Caki2 (cell line): ENCODE data around the gene NDFIP1. TPM values are rescaled to one million over a fixed set of nuclear protein-coding genes. Genes with fewer than 3 reads are reported as not detected.
"Not testable (repeated sequence)": the region's sequence is repeated elsewhere in the genome, so short reads cannot be mapped to it uniquely, and the experiment has no call there.

ENCODE experiments used
- DNase-seq: peaks from one replicate; pipeline ENCODE4 v3.0.0-alpha.2; 2015; ENCODE audit warnings: low read depth
- in situ Hi-C: cut with HindIII; loops from 2 replicates; pipeline ENCODE4 v1.10.0; 2016; ENCODE audit warnings: low sequenced_read_pairs, low pct_unique_long_range_greater_than_20kb, mixed read lengths
- total RNA-seq: library from RNA; depleted of rRNA; stranded (reverse); fragments of >200 nt; shearing (Covaris generic); gene quantifications from 2 replicates; pipeline ENCODE4 v1.2.3, GENCODE V29; 2014; ENCODE audit warnings: low replicate concordance

NDFIP1 gene
- total RNA-seq, 1 experiment from 2014 or later = 99.1 TPM

DNA sequence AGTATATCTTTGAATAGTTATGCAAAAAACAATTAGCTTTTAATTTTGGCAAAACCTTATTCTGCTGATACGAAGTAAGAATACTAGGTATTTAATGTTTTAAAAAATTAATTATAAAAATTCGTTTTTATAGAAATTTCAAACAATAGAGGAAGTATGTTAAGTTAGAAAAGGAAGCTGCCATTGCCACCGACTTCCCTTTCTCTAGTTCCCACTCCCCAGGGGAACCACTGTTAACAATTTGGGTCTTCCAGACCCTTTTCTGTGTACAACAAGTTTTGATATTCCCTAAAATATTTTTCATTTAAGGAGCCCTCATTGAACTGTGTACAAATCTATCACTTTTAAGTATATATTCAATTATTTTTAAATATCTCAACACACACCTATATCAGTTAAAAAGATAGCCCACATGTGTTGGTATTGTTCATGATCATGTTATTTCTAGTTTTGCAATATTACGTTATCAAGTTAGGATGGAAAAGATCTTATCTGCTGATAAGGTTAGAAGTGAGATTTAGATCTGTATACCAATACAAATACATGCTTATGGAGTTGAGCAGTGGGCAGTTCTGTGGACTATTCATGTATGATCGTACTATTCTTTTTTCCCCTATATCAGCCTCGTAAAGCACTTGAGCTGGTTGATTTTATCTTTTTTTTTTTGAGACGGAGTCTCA, 25.9 kb downstream of the NDFIP1 start:
- in situ Hi-C loops = loop anchor here (25.0 kb wide), 1 partner anchor 147 kb away; no protein-coding TSS in a partner anchor
- DNase-seq = no peak

DNA sequence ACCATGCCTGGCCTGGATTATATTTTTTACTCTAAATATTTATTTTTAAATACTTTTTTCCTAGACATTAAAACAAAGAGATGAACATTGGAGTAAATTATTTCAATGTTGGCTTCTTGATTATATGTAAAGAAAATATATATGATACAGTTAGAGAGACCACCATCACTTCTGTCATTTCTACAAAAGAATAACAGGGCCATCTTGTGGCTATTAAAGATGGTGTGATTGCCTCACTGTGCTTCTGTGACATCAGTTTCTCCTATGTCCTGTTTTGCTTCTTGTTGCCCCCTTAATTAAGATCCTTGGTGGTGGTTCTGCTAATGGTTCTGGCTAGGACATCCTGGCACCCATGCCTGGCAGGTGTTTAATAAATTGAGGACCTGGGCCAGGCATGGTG, 32.9 kb downstream of the NDFIP1 start:
- DNase-seq = no peak

DNA sequence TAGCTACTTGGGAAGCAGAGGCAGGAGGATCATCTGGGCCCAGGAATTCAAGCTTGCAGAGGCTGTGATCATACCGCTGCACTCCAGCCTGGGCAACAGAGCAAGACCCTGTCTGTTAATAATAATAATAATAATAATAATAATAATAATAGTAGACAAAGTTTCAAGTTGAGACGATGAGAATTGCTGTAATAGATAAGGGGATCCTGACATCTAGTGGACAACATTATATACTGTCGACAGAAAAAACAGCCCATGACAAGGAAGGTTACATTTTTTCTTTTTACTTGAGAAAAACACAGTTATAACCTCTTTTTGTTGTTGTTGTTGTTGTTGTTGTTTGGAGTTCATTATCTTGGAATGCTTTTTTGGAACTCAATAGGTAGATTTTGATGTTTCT, 35.3 kb downstream of the NDFIP1 start:
- in situ Hi-C loops = loop anchor here (25.0 kb wide), 1 partner anchor 157 kb away; no protein-coding TSS in a partner anchor
- DNase-seq = peak; percentile 18

More for the DNA sequence above, 32.9 kb downstream of the NDFIP1 start:
- in situ Hi-C loops = loop anchor here (25.0 kb wide), 1 partner anchor 154 kb away; no protein-coding TSS in a partner anchor

DNA sequence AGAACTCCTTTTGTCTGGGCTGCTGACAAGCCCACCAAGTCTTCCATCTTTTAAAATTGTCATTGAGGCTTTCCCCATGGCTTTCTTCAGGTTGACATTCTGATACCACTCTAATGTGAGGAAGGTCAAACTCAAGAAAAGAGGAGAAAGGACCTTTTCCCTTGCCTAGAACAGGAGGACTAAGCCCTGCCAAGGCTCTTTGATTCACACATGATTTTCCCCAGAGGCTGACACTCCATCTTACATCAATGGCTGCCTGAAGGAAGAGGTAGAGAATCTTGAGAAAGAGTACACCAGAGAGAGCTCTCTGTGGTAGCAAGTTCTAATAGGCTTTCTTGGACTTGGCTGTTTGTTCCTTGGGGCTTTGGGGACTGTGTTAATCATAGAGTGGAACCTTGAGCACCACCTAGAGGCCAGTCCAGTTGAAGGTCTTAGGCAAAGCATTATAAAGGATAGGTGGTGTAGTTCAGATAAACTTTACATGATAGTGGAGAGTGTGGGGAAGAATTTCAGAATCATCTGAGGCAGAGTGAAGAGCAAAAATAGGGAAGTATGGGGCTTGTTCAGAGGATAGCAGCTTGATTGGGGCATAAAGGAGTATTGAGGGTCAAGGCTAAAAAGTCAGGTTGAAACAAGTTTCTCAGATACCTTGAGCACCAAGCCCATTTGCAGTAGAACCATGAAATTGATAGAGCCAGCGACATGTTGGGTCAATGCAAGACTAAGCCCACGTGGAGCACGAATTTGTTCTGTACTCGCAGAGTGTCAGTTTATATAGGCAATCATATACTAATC, 36.7 kb downstream of the NDFIP1 start:
- peak; percentile 52 for DNase-seq
- in situ Hi-C loops = loop anchor here (25.0 kb wide), 1 partner anchor 158 kb away; no protein-coding TSS in a partner anchor

DNA sequence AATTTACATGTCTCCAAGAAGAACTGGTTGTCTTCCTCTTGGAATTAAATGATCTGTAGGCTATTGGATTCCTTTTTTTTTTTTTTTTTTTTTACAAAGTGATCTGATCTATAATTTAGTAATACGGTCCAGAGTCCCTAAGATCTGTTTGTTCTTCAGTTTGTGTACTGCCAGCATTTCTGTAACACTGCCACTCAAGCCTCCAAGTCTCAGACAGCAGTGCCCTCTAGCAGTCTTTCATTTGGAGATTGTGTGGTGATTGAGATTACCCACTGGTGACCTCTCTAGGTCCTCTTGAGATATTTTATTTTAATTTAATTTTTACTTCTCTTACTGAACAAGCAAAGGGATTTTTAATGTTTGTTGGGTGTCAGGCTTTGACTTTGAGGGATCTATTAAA, 40.8 kb downstream of the NDFIP1 start:
- DNase-seq = no peak
- in situ Hi-C loops = loop anchor here (25.0 kb wide), 1 partner anchor 162 kb away; no protein-coding TSS in a partner anchor

DNA sequence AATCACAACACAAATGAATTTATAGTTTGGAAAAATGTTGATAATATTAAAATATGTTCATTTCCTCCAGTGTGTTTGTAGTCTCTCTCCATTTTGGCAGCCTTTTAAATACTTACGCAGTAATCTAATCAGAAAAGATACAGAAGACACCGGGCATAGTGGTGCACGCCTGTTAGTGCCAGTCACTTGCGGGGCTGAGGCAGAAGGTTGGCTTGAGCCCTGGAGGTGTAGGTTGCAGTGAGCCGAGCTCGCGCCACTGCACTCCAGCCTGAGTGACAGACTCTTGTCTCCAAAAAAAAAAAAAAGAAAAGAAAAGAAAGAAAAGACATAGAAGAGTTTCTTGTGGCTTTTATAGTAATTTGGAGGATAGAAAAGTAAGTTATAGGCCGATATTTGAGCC, 41.9 kb downstream of the NDFIP1 start:
- DNase-seq = no peak
- in situ Hi-C loops = no loop called here

DNA sequence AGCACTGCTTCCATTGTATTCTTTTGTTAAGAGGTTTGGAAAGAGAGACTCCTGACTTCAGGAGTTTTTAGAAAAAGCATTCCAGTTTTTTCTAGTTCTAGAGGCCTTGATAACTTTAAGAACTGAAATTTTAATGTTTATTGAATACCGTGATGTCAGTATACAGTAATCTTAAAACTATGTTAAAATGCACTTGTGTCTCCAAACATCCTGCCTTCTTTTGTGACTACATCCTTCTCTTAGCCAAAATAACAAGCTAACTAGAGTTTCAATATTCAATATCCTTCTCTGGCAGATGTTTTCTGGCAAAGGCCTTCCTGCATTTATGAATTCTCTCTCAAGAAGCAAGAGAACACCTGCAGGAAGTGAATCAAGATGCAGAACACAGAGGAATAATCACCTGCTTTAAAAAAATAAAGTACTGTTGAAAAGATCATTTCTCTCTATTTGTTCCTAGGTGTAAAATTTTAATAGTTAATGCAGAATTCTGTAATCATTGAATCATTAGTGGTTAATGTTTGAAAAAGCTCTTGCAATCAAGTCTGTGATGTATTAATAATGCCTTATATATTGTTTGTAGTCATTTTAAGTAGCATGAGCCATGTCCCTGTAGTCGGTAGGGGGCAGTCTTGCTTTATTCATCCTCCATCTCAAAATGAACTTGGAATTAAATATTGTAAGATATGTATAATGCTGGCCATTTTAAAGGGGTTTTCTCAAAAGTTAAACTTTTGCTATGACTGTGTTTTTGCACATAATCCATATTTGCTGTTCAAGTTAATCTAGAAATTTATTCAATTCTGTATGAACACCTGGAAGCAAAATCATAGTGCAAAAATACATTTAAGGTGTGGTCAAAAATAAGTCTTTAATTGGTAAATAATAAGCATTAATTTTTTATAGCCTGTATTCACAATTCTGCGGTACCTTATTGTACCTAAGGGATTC, 43.1 kb downstream of the NDFIP1 start:
- DNase-seq = peak; percentile 30
- in situ Hi-C loops = no loop called here

DNA sequence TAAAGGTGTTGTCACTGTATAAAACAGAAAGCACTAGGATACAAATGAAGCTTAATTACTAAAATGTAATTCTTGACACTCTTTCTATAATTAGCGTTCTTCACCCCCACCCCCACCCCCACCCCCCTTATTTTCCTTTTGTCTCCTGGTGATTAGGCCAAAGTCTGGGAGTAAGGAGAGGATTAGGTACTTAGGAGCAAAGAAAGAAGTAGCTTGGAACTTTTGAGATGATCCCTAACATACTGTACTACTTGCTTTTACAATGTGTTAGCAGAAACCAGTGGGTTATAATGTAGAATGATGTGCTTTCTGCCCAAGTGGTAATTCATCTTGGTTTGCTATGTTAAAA, 43.8 kb downstream of the NDFIP1 start:
- in situ Hi-C loops = no loop called here
- DNase-seq = no peak

DNA sequence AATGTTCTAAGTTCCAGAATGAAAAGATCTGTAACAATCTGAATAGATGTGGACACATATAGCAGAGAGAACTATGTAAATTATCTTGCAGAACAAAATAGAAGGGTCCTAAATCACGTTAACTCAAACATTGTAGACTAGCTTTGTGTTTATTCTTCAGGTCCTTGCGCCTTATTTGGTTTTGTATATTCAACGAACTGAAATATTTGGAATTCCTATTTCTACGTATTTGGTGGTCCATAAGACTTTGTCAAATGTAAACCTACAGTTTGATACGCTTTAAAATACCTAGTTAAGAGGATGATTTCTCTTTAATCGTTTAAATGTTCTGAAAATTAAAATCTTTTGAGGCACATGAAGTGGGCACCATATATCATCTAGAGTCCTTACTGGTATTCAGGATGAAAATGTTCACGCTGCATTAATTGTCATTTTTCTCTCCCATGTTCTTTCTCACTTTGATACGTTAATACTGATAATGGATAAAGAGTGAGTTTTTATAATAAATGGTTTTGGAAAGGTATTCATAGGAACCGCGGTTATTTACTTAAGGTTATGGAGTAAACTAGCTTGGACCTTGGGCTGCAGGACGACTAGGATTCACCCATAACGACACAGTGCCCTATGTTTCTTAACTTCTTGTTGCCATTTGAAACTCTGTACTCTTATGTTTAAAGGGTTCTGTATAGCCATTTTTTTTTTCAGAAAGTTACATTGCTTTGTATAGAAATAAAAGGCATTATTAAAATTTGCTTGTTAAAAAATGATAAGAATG, 45.3 kb downstream of the NDFIP1 start:
- in situ Hi-C loops = no loop called here
- DNase-seq = no peak

DNA sequence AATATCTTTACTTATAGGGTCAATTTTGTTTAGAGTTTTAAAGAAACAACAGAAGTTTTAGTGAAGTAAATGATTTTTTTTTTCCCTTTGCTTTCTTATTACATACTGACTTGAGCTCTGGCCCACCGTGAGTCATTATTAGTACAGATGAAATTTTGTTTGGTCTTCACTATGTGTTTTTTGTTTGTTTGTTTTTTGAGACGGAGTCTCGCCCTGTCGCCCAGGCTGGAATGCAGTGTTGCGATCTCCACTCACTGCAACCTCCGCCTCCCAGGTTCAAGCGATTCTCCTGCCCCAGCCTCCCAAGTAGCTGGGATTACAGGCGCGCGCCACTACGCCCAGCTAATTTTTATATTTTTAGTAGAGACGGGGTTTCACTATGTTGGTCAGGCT, 45.9 kb downstream of the NDFIP1 start:
- DNase-seq, in situ Hi-C loops: not testable (repeated sequence)

DNA sequence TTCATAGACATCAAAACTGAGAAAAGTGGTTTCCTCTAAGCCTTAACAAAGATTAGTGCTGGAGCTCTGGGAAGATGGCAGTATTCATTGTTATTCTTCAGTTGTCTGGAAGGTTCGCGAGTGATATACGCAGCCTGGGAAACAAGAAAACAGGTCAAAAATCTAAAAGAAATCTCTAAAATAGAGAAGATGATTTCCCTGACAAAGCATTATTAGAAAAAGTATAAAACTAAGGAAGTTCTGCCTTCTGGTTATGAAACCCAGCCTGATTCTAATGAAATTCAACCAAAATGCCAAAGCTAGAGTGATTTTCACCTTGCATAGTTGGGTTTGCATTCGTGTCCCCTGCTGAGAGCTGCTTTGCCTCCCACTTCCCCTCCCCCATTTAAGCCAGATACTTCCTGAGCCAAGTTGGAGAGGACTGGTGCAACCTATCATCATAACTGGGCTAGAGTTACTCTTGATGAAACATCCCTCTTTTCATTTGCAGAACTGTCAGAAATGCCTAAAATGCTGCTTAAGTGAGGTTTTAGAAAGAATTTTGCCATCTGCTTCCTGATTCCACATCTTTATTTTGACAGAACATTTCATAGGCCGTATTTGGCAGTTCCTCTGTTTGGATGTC, 48.4 kb downstream of the NDFIP1 start:
- in situ Hi-C loops = no loop called here
- no peak for DNase-seq

DNA sequence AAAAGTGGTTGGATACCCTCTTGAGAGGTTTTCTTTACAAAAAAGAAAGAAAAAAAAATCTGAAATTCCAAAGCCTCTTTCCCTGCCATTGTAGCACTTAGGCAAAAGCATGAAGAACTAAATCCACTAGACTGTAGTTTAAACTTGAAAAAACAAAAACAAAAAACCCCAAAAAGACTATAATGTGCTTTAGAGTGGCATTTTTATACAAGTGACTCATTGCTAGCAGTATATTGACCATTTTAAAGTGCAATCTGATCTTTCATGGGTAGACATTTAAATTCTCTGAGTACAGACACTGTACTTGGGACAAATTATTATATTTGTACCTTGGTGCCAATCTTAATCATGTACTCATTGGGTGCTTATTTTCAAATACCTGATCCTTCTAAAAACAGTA, 50.8 kb downstream of the NDFIP1 start:
- DNase-seq = no peak
- in situ Hi-C loops = no loop called here

DNA sequence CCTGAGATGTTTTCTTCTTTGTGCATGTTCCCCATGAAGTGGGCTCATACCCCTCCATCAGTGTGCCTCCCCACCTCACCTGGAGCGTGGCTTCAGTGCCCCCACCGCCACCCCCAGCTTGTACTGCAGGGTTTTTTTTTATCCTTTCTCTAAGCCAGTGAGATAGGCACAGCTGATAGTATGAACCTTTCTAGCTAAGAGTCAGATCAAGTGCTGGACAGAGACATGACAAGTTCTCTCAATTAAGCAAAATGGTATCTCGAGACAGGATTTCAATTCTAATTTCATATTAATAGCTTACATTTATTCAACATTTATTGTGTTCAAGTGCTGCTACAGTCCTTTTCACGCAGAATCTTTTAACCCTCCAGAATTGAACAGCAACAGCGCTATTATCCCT, 55.7 kb downstream of the NDFIP1 start:
- in situ Hi-C loops = no loop called here
- no peak for DNase-seq

DNA sequence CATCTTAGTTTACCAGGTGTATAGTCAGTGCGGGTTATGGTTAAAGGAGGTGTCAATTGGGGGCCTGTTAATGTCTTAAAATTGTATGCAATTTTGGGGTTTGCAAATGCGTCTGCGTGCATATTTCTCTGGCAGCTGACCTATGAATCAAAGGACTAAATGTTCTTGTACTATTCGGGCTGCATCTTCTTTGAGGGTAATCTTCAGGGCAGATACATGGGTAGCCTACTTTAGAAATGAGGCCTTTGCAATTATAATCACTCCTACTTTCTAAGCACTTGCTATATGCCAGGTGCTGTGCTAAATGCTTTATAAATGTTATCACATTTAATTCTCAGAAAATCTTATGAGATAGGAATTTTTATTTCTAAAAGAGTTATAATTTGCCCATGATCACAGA, 58.2 kb downstream of the NDFIP1 start:
- in situ Hi-C loops = no loop called here
- no peak for DNase-seq

DNA sequence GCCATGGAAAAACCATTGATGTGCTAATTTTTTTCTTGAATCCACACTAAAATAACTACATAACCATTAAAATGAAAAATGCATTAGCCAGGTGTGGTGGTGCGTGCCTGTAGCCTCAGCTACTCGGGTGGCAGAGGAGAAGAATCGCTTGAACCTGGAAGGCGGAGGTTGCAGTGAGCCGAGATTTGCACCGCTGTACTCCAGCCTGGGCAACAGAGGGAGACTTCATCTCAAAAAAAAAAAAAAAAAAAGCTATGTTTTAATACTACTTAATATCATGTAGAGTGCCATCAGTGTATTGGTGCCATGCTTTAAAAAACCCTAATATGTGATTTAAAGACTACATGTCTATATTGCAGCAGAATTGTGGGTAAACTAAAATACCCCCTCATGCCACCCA, 58.9 kb downstream of the NDFIP1 start:
- DNase-seq = no peak
- in situ Hi-C loops = no loop called here

DNA sequence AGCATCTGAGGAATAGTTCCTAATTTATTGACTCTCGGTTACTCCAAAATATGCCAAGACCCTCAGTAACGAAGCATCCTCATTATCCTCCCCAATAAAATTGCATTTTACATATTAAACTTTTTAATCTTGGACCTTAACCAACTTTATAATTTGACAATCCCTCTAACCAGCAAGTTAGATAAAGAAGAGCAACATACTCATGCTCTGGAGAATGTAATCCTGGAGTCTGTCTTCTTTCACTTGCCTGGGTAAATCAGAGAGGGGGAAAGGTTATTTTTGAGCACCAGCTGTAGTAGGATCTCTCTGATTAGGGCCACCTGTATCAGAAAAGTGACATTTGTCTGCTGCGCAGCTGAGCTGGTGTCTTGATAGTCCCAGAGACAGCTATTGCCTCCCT, 59.8 kb downstream of the NDFIP1 start:
- DNase-seq = no peak
- in situ Hi-C loops = no loop called here

DNA sequence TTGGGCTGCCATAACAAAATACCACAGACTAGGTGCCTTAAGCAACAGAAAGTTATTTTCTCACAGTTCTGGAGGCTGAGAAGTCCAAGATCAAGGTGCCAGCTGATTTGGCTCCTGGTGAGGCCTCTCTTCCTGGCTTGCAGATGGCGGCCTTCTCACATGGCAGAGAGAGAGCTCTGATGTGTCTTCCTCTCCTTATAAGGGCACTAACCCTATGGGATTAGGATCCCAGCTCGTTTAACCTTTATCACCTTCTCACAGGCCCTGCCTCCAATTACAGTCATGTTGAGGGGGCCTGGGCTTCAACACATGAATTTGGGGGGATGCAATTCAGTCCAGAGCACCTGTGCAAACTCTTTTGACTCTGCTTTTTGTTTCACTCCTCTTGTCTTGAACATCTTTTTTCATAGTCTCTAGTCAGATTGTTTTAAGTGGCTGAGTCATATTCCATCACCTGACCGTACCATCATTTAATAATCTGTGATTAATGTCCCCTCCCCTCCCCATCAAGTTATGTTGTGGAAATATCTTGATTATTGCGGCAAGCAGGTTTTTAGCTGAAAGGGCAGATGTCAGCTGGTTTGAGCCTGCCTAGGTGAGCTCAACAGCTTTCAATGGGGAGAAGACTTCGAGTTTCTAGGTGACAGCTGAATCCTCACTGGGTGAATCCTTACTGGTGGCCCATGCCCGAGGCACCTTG, 61.8 kb downstream of the NDFIP1 start:
- DNase-seq = no peak
- in situ Hi-C loops = no loop called here
